Activated CD4-positive, alpha-beta T cell treated with anti-CD3 and anti-CD28 coated beads, Interleukin-2, amount 50 U/mL, for 48 hours (primary cell): ENCODE measurements around the gene PRDM16.

Source experiments
- DNase-seq, 2 experiments: peaks; one replicate each; pipeline ENCODE4 v3.0.0-alpha.2; 2020

Gene PRDM16

GRCh38 chr1:3070644-3071564, 1.9 kb downstream of the PRDM16 start:
- DNase-seq = no peak

- DNase-seq = no peak
These were observed 2.8 kb downstream of the PRDM16 start for GRCh38 chr1:3071565-3072390.

- no peak for DNase-seq
These were observed 3.6 kb downstream of the PRDM16 start for GRCh38 chr1:3072391-3073185.

- no peak for DNase-seq
These were observed 4.1 kb downstream of the PRDM16 start for GRCh38 chr1:3073186-3073488.

GRCh38 chr1:3073489-3074296, 4.7 kb downstream of the PRDM16 start:
- no peak for DNase-seq

- DNase-seq = no peak
These were observed 5.3 kb downstream of the PRDM16 start for GRCh38 chr1:3074297-3074741.

- no peak for DNase-seq
These were observed 5.8 kb downstream of the PRDM16 start for GRCh38 chr1:3074800-3075199.

GRCh38 chr1:3075666-3076362, 6.8 kb downstream of the PRDM16 start:
- no peak for DNase-seq

- DNase-seq = no peak
These were observed 7.3 kb downstream of the PRDM16 start for GRCh38 chr1:3076363-3076740.

GRCh38 chr1:3077081-3077480, 8.1 kb downstream of the PRDM16 start:
- DNase-seq = no peak

GRCh38 chr1:3077561-3077960, 8.6 kb downstream of the PRDM16 start:
- DNase-seq = no peak

- no peak for DNase-seq
These were observed 9.4 kb downstream of the PRDM16 start for GRCh38 chr1:3078430-3078861.

GRCh38 chr1:3078871-3079270, 9.9 kb downstream of the PRDM16 start:
- no peak for DNase-seq

- DNase-seq = no peak
These were observed 10.5 kb downstream of the PRDM16 start for GRCh38 chr1:3079381-3080052.

GRCh38 chr1:3080053-3080955, 11.3 kb downstream of the PRDM16 start:
- DNase-seq = no peak

GRCh38 chr1:3081171-3081683, 12.2 kb downstream of the PRDM16 start:
- no peak for DNase-seq

- DNase-seq = no peak
These were observed 13.0 kb downstream of the PRDM16 start for GRCh38 chr1:3082051-3082450.

GRCh38 chr1:3082571-3083516, 13.8 kb downstream of the PRDM16 start:
- no peak for DNase-seq
